Stimulated activated CD4-positive, alpha-beta T cell treated with anti-CD3 and anti-CD28 coated beads, Interleukin-2, amount 100 ng/mL, for 48 hours (primary cell): ENCODE results near the gene OR4F16.
"Not testable (repeated sequence)": the region's sequence is repeated elsewhere in the genome, so short reads cannot be mapped to it uniquely, and the experiment has no call there.

Experiments used
- DNase-seq, 2 donors: peaks; one replicate each; pipeline ENCODE4 v3.0.0-alpha.2; 2020

The OR4F16 gene

GRCh38 chr1:686554-686953 is at the start of gene OR4F16:
TSS of gene OR4F16 (minus strand) at chr1:686654. CDS start at chr1:686654, 0 bp downstream.
- DNase-seq, result not testable (repeated sequence)

- DNase-seq, result not testable (repeated sequence)
These were observed 47.2 kb upstream of the OR4F16 start for GRCh38 chr1:733649-734048.

- DNase-seq, result not testable (repeated sequence)
These were observed 40.6 kb upstream of the OR4F16 start for GRCh38 chr1:727040-727439.
